HG03457 (cell line): Measurements from ENCODE around the gene SEC31A.

Experiments
- ATAC-seq: cut with Tn5 transposase; IDR thresholded peaks from one replicate; pipeline ENCODE4 v1.9.1; 2021; ENCODE audit warnings: moderate number of reproducible peaks; ENCODE audit not compliant: unreplicated experiment

SEC31A gene

GRCh38 chr4:82797040-82797404 lies 93.9 kb downstream of the SEC31A start:
- ATAC-seq = no peak

GRCh38 chr4:82792912-82793649 lies 97.9 kb downstream of the SEC31A start:
- ATAC-seq = no peak

GRCh38 chr4:82791179-82791578 lies 99.8 kb downstream of the SEC31A start:
- no peak for ATAC-seq

GRCh38 chr4:82790060-82790660 lies 100.8 kb downstream of the SEC31A start:
- no peak for ATAC-seq

GRCh38 chr4:82789025-82789776 lies 101.8 kb downstream of the SEC31A start:
- no peak for ATAC-seq

GRCh38 chr4:82787342-82787741 lies 103.6 kb downstream of the SEC31A start:
- ATAC-seq = no peak

- ATAC-seq = no peak
Observed at GRCh38 chr4:82786828-82787227, 104.1 kb downstream of the SEC31A start.

GRCh38 chr4:82785611-82786400 lies 105.1 kb downstream of the SEC31A start:
- ATAC-seq = no peak

GRCh38 chr4:82784681-82785610 lies 106.0 kb downstream of the SEC31A start:
- no peak for ATAC-seq

GRCh38 chr4:82782626-82783345 lies 108.2 kb downstream of the SEC31A start:
- ATAC-seq = no peak

- no peak for ATAC-seq
Observed at GRCh38 chr4:82780752-82781231, 110.2 kb downstream of the SEC31A start.

GRCh38 chr4:82780170-82780751 lies 110.7 kb downstream of the SEC31A start:
- ATAC-seq = no peak

GRCh38 chr4:82779032-82779431 lies 111.9 kb downstream of the SEC31A start:
- no peak for ATAC-seq

- ATAC-seq = no peak
Observed at GRCh38 chr4:82777857-82778525, 113.0 kb downstream of the SEC31A start.

- no peak for ATAC-seq
Observed at GRCh38 chr4:82776925-82777542, 113.9 kb downstream of the SEC31A start.

- no peak for ATAC-seq
Observed at GRCh38 chr4:82775243-82775642, 115.7 kb downstream of the SEC31A start.

- ATAC-seq = no peak
Observed at GRCh38 chr4:82774711-82775171, 116.2 kb downstream of the SEC31A start.

GRCh38 chr4:82773057-82773456 lies 117.9 kb downstream of the SEC31A start:
- no peak for ATAC-seq
